K562 (cell line): ENCODE measurements around the gene CCDC136. TPM values are rescaled to one million over a fixed set of nuclear protein-coding genes. Genes with fewer than 3 reads are reported as not detected.

Experiments used
- ATAC-seq: fragments of 200-7000 bp; cut with Tn5 transposase; 3 replicates; pipeline ENCODE4 v1.9.1; 2020; ENCODE audit warnings: moderate library complexity
- BruUV-seq: library from RNA; stranded (reverse); fragments of 400-500 nt; replicated peaks from 2 replicates; lab custom pipeline; 2021; lab: Mats Ljungman, UMichigan
- CTCF ChIA-PET: fragments of 300-600 bp; formaldehyde crosslinking; extraction: SDS; loops from one replicate; lab custom pipeline; 2021; ENCODE audit warnings: low intra/inter-chr PET ratio; lab: Yijun Ruan, JAX
- POLR2A ChIA-PET: fragments of 300-600, 350-650 bp; sonication (Branson Sonifier 250); formaldehyde crosslinking; extraction: SDS; loops from one replicate; lab custom pipeline; 2021; ENCODE audit warnings: antibody characterized with exemption, inconsistent platforms; lab: Yijun Ruan, JAX
- DNase-seq, 4 experiments: peaks; one replicate each; pipeline versions ENCODE4 v3.0.0 to v3.0.0-alpha.2; 2011 to 2018; ENCODE audit warnings: low spot score in 3 of 4, mixed read lengths in 3 of 4; ENCODE audit errors: extremely low read depth in 1 of 4
- FAIRE-seq: peaks from 2 replicates; lab custom pipeline; 2011; peaks lifted over from hg19 to GRCh38; lab: Jason Lieb, UNC
- H2AFZ ChIP-seq: 2 replicates; pipeline ENCODE4 v1.6.0; 2011; ENCODE audit warnings: low read depth, low read length, control low read depth, inconsistent platforms
- H3K27ac ChIP-seq: fragments of 200-600 bp; 3 replicates; pipeline ENCODE4 v1.8.0; 2011; ENCODE audit warnings: low read depth, mild to moderate bottlenecking, control low read depth, inconsistent platforms, low read length, moderate library complexity, mixed read lengths; ENCODE audit errors: extremely low read depth
- H3K27me3 ChIP-seq, 2 experiments: fragments of 300-600 bp in 1 of 2; 2 replicates in 1 of 2; 3 replicates in 1 of 2; pipeline versions ENCODE4 v1.6.0 to v1.8.0; 2011; ENCODE audit warnings: inconsistent platforms in 2 of 2, low read length in 2 of 2, mild to moderate bottlenecking in 1 of 2, mixed read lengths in 1 of 2, moderate library complexity in 1 of 2; ENCODE audit not compliant: control insufficient read depth in 2 of 2, insufficient read depth in 2 of 2
- H3K36me3 ChIP-seq: fragments of 300-600 bp; 3 replicates; pipeline ENCODE4 v1.8.0; 2011; ENCODE audit warnings: mild to moderate bottlenecking, low read length, inconsistent platforms; ENCODE audit not compliant: control insufficient read depth, insufficient read depth
- H3K4me1 ChIP-seq, 2 experiments: fragments of 200-600 bp in 1 of 2; replicated peaks in 1 of 2; 2 replicates in 1 of 2; 3 replicates in 1 of 2; pipeline versions ENCODE4 v1.5.1 to v1.8.0; 2011; ENCODE audit warnings: inconsistent platforms in 2 of 2, low read length in 2 of 2, mild to moderate bottlenecking in 1 of 2, mixed read lengths in 1 of 2, moderate library complexity in 1 of 2; ENCODE audit not compliant: control insufficient read depth in 2 of 2, insufficient read depth in 2 of 2
- H3K4me2 ChIP-seq: 2 replicates; pipeline ENCODE4 v1.6.1; 2011; ENCODE audit warnings: low read length, control low read depth, inconsistent platforms, mixed read lengths; ENCODE audit not compliant: insufficient read depth
- H3K4me3 ChIP-seq: fragments of 200-600 bp; sonication (generic), shearing (Covaris generic); 2 replicates; pipeline ENCODE4 v1.5.1; 2016; ENCODE audit warnings: control low read depth, inconsistent platforms
- H3K79me2 ChIP-seq: fragments of 200-600 bp; 3 replicates; pipeline ENCODE4 v1.8.0; 2011; ENCODE audit warnings: low read length, inconsistent platforms; ENCODE audit not compliant: control insufficient read depth, insufficient read depth
- H3K9ac ChIP-seq, 2 experiments: 2 replicates each; pipeline versions ENCODE4 v1.6.0 to v1.6.1; 2011; ENCODE audit warnings: low read depth in 2 of 2, low read length in 2 of 2, control low read depth in 1 of 2, inconsistent platforms in 1 of 2, mild to moderate bottlenecking in 1 of 2, mixed read lengths in 1 of 2; ENCODE audit not compliant: insufficient read depth in 1 of 2
- H3K9me1 ChIP-seq: one replicate; pipeline ENCODE4 v1.6.0; 2011; ENCODE audit warnings: inconsistent platforms, mild to moderate bottlenecking, low read length, moderate library complexity; ENCODE audit not compliant: control insufficient read depth, insufficient read depth
- H3K9me3 ChIP-seq: replicated peaks from 2 replicates; pipeline ENCODE4 v1.5.1; 2011; ENCODE audit warnings: low read depth, low read length, inconsistent platforms; ENCODE audit not compliant: control insufficient read depth, insufficient read depth
- H4K20me1 ChIP-seq: replicated peaks from 2 replicates; pipeline ENCODE4 v1.6.1; 2011; ENCODE audit warnings: low read length, inconsistent platforms, mixed read lengths; ENCODE audit not compliant: control insufficient read depth, insufficient read depth
- BCL6 ChIP-seq: fragments of 250-450 bp; sonication (Bioruptor Pico); IDR thresholded peaks from 2 replicates; pipeline ENCODE4 v1.4.0; 2020
- FOXM1 ChIP-seq, 2 experiments: fragments of 450-650 bp in 1 of 2; sonication (generic) in 1 of 2; formaldehyde crosslinking in 1 of 2; IDR thresholded peaks; 2 replicates each; pipeline versions ENCODE4 v1.6.1 to v1.9.0; 2017 to 2022; ENCODE audit warnings: low read depth in 2 of 2, mild to moderate bottlenecking in 2 of 2, missing genetic modification reagents in 1 of 2, moderate library complexity in 1 of 2
- FUS ChIP-seq: fragments of 200-400 bp; formaldehyde crosslinking; optimal IDR thresholded peaks from 2 replicates; pipeline ENCODE3; 2017; ENCODE audit warnings: low read depth, low read length
- KLF6 ChIP-seq: fragments of 250-450 bp; sonication (Bioruptor Pico); IDR thresholded peaks from 2 replicates; pipeline ENCODE4 v1.4.0; 2020; ENCODE audit warnings: mild to moderate bottlenecking, moderate library complexity, borderline replicate concordance
- NCOA6 ChIP-seq: fragments of 450-650 bp; IDR thresholded peaks from 2 replicates; pipeline ENCODE4 v1.6.1; 2017; ENCODE audit warnings: mild to moderate bottlenecking
- NFIX ChIP-seq: fragments of 250-450 bp; sonication (Bioruptor Pico); IDR thresholded peaks from 2 replicates; pipeline ENCODE4 v1.4.0; 2020; ENCODE audit warnings: low read depth, mild to moderate bottlenecking, moderate library complexity
- PHF8 ChIP-seq: fragments of 200-600 bp; sonication (generic); IDR thresholded peaks from 2 replicates; pipeline ENCODE4 v1.6.1; 2012; ENCODE audit warnings: mixed run types, mild to moderate bottlenecking, inconsistent platforms, low read length, moderate library complexity, borderline replicate concordance
- PRPF4 ChIP-seq: fragments of 200-400 bp; formaldehyde crosslinking; IDR thresholded peaks from one replicate; pipeline ENCODE4 v1.6.1; 2017; ENCODE audit warnings: low read length, low read depth, mild to moderate bottlenecking; ENCODE audit not compliant: insufficient read depth, poor library complexity, severe bottlenecking
- SMARCC2 ChIP-seq: fragments of 450-650 bp; IDR thresholded peaks from 2 replicates; pipeline ENCODE4 v1.6.1; 2017; ENCODE audit warnings: antibody characterized with exemption, moderate library complexity, mild to moderate bottlenecking, low read depth
- ZBTB8A ChIP-seq: fragments of 450-650 bp; IDR thresholded peaks from 2 replicates; pipeline ENCODE4 v1.6.1; 2018; ENCODE audit warnings: mild to moderate bottlenecking, moderate library complexity; ENCODE audit not compliant: partially characterized antibody
- ZNF239 ChIP-seq: fragments of 250-450 bp; sonication (Bioruptor Pico); IDR thresholded peaks from 2 replicates; pipeline ENCODE4 v1.4.0; 2020; ENCODE audit warnings: mild to moderate bottlenecking
- ZNF507 ChIP-seq: conservative IDR thresholded peaks from 2 replicates; pipeline ENCODE4 v1.6.1; 2017; ENCODE audit warnings: missing genetic modification characterization, missing compliant biosample characterization
- WGBS: fragments of 100-300 bp; shearing (Covaris generic); methylation state at CpG from one replicate; pipeline ENCODE4 v1.1.6; 2016; ENCODE audit warnings: low coverage, mixed read lengths; ENCODE audit not compliant: insufficient coverage; ENCODE audit errors: missing lambda C conversion rate; 5-methylcytosine and 5-hydroxymethylcytosine counted together
- in situ Hi-C: fragments of 300-500 bp; cut with MboI; formaldehyde crosslinking; loops from 4 replicates; pipeline ENCODE4 v1.15.0; 2018; ENCODE audit warnings: inconsistent platforms, mixed read lengths
- intact Hi-C: fragments of 100-400 bp; cut with micrococcal nuclease; formaldehyde crosslinking; loops from 2 replicates; pipeline ENCODE4 v1.14.2; 2022
- polyA plus RNA-seq, 8 experiments: library from polyadenylated mRNA; depleted of rRNA in 4 of 8; stranded (reverse) in 5 of 8; unstranded in 3 of 8; fragments of >200 nt; fragmentation: Nextera tagmentation in 2 of 8; fragmentation: Illumina TruSeq in 1 of 8; extraction: Ambion mirVana in 2 of 8; extraction: Trizol in 1 of 8; gene quantifications; 2 replicates each; pipeline versions ENCODE4 v1.2.1 to v1.2.3, GENCODE V29; 2011 to 2014; ENCODE audit warnings: inconsistent platforms in 1 of 8, missing spikeins in 1 of 8
- total RNA-seq, 7 experiments: library from RNA; depleted of rRNA in 6 of 7; stranded (reverse); fragments of >200 nt in 6 of 7; fragmentation: Illumina TruSeq in 2 of 7; extraction: Trizol in 2 of 7; gene quantifications; 2 replicates each; pipeline versions ENCODE4 v1.2.1 to v1.2.3, GENCODE V29; 2011 to 2021; ENCODE audit warnings: low replicate concordance in 1 of 7
- TF ChIP-seq, protein P1 (sequence below): fragments of 250-450 bp; sonication (Bioruptor Pico); IDR thresholded peaks from 2 replicates; pipeline ENCODE4 v1.9.0; 2021; ENCODE audit warnings: mild to moderate bottlenecking, inconsistent platforms
- TF ChIP-seq, protein P2 (sequence below): fragments of 250-450 bp; sonication (Bioruptor Pico); IDR thresholded peaks from 2 replicates; pipeline ENCODE4 v1.5.0; 2021; ENCODE audit warnings: mild to moderate bottlenecking, moderate library complexity
- TF ChIP-seq, protein P3 (sequence below): sonication (generic); formaldehyde crosslinking; IDR thresholded peaks from 2 replicates; pipeline ENCODE4 v1.8.0; 2022; ENCODE audit warnings: mild to moderate bottlenecking, missing genetic modification reagents

Gene CCDC136
- total and polyA plus RNA-seq, 9 of the 15 experiments (the other 6 are each of a cell fraction or from before 2014, with no cell fraction given): 2.4 to 40.8 (median 26.5) TPM

DNA sequence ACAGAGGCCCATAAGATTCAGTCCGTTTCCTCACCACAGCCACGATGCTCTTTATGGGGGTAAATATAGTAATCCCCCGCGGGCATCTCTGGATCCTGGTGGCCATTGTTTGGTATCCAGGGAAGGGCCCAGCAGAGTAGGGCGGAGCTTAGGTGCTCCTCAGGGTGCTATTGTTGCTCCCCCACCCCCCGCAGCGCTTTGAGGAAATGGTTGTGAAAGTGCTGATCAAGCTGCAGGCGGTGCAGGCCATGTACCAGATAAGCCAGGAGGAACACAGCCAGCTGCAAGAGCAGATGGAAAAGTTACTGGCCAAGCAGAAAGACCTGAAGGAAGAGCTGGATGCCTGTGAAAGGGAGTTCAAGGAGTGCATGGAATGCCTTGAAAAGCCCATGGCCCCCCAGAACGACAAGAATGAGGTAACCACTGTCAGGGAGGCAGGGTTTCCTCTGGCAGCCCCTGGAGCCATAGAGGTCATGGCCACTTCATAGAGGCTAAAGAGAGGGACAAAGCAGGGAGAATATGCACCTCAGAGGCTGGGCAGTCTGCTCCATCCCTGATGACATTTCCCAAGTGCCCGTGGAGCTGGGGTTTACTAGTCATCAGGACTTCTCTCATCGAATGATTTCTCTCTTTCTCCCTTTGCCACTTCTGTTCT is 20.9 kb downstream of the CCDC136 start:
- no peaks in the 10 kb centered on the region for H3K9me3 ChIP-seq
- peaks cover 6% of the 10 kb centered on the region for H3K9me1 ChIP-seq
- in situ Hi-C loops: no loop called here
- CTCF ChIA-PET: no interaction called here
- H3K27ac ChIP-seq: peak overlapping the region; percentile 9; the same call in 1 of the 3 replicates
- ATAC-seq (peak; percentile 92), FAIRE-seq (peak; percentile 92), DNase-seq (peak; percentile 87 to 97 (median 92))
- no peak overlapping the region for H3K4me3 ChIP-seq
- H4K20me1 ChIP-seq: no peaks in the 10 kb centered on the region
- POLR2A ChIA-PET: interaction anchor here (0.5 to 4.7 kb wide), 19 partner anchors 7 to 141 kb away, joined by 3 to 20 read pairs (median 5); partner anchors contain the start of gene GARIN1A
- intact Hi-C loops: no loop called here
- H3K9ac ChIP-seq: peak overlapping the region in 1 of 2 experiments; percentile 42; a peak in 1 of 4 replicates
- H2AFZ ChIP-seq: peak overlapping the region; percentile 48
- no TSS peak for BruUV-seq
- no peaks in the 10 kb centered on the region for H3K79me2 ChIP-seq
- H3K36me3 ChIP-seq: peaks cover 38% of the 10 kb centered on the region
- H3K4me2 ChIP-seq: peak overlapping the region; percentile 58
- H3K4me1 ChIP-seq: peaks cover 26 to 33% of the 10 kb centered on the region in 2 experiments; a peak in 4 of 5 replicates
- no peaks in the 10 kb centered on the region for H3K27me3 ChIP-seq
- 8% methylated on average over 11 of the region's 11 CpGs for WGBS
- TF ChIP-seq PHF8 (no peak; the same call in 1 of the 2 replicates), FOXM1 (IDR thresholded peaks at IDR 0.05; ENCODE audit: low read depth) (0 out of 2 replicates have a peak, but pooled peaks have one; percentile 50), FOXM1 (CRISPR knock-in tag; IDR thresholded peaks at IDR 0.05; ENCODE audit: low read depth) (no peak), SMARCC2 (peak; percentile 20; the same call in 1 of the 2 replicates), ZBTB8A (no peak), ZNF507 (tag) (no peak), ZNF239 (CRISPR knock-in tag) (no peak; the same call in 1 of the 2 replicates), KLF6 (no peak), PRPF4 (no peak), NCOA6 (no peak), NFIX (CRISPR knock-in tag) (no peak), BCL6 (CRISPR knock-in tag) (no peak), FUS (no peak)
- TF ChIP-seq, protein P1, sequence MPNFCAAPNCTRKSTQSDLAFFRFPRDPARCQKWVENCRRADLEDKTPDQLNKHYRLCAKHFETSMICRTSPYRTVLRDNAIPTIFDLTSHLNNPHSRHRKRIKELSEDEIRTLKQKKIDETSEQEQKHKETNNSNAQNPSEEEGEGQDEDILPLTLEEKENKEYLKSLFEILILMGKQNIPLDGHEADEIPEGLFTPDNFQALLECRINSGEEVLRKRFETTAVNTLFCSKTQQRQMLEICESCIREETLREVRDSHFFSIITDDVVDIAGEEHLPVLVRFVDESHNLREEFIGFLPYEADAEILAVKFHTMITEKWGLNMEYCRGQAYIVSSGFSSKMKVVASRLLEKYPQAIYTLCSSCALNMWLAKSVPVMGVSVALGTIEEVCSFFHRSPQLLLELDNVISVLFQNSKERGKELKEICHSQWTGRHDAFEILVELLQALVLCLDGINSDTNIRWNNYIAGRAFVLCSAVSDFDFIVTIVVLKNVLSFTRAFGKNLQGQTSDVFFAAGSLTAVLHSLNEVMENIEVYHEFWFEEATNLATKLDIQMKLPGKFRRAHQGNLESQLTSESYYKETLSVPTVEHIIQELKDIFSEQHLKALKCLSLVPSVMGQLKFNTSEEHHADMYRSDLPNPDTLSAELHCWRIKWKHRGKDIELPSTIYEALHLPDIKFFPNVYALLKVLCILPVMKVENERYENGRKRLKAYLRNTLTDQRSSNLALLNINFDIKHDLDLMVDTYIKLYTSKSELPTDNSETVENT (CRISPR knock-in tag): no peak
- TF ChIP-seq, protein P2, sequence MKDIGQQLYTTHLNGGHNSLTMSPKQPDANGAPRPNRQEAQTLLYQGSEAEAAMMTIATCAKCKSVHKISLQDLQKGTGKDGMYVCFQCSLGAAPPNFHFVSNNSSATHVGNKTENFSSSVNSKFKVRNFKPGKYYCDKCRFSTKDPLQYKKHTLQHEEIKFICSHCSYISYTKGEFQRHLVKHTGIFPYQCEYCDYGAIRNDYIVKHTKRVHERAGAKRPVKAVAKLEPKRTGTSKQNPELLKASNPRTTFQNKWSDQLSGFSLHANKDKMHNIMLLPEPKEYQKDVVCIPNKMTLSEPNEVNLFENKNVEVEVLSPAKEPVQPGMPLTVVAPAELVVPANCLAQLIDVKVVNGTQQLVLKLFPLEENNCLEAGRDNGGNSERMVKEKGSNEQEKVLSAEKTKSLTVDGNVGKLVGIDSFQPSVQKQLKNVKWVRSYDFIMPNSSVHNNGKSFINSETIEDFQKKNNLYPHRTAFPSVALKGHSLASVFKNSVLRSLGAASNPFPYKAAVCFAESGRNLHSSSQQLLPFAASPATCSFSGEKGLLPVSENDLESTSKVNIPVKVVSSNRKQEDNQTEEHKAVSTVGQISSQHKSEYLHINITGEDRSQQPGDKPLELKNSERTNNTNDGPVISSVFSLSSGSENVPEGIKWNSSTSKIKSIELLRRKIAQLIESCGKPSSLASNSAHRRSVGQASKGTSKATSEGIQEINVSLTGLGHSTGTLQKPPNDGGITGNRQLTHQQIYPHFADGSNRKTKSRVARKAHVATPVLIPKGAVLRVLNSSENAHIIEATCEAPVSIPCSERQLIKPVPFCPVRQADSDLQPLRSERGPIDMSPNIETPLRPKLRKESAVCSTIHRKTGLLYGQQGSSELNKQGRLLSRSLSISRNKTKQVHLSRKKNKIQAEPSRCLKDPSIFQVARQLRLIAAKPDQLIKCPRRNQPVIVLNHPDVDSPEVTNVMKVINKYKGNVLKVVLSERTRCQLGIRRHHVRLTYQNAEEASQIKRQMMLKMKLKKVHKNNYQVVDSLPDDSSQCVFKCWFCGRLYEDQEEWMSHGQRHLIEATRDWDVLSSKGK (CRISPR knock-in tag): no peak
- TF ChIP-seq, protein P3, sequence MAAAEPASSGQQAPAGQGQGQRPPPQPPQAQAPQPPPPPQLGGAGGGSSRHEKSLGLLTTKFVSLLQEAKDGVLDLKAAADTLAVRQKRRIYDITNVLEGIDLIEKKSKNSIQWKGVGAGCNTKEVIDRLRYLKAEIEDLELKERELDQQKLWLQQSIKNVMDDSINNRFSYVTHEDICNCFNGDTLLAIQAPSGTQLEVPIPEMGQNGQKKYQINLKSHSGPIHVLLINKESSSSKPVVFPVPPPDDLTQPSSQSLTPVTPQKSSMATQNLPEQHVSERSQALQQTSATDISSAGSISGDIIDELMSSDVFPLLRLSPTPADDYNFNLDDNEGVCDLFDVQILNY: no peak
